Prostate gland (tissue), 2 donors: Measurements from ENCODE around the gene LRBA.
"Not testable (repeated sequence)": the region's sequence is repeated elsewhere in the genome, so short reads cannot be mapped to it uniquely, and the experiment has no call there.

ENCODE experiments used
- POLR2AphosphoS5 ChIP-seq: sonication (generic); formaldehyde crosslinking; IDR thresholded peaks from one replicate; pipeline ENCODE4 v1.6.1; 2017; ENCODE audit warnings: antibody characterized with exemption
- TF ChIP-seq, protein P1 (sequence below), 4 experiments: fragments of 200-600 bp in 2 of 4; fragments of 450-650 bp in 2 of 4; sonication (generic) in 2 of 4; IDR thresholded peaks; 1 replicate in 3 of 4; 2 replicates in 1 of 4; pipeline ENCODE4 v1.5.1; 2016 to 2019; ENCODE audit warnings: antibody characterized with exemption in 4 of 4, mild to moderate bottlenecking in 2 of 4, moderate library complexity in 2 of 4

GRCh38 chr4:150921486-150921885 lies 93.6 kb downstream of the LRBA start:
- not testable (repeated sequence) for TF ChIP-seq POLR2AphosphoS5
- TF ChIP-seq, protein P1, sequence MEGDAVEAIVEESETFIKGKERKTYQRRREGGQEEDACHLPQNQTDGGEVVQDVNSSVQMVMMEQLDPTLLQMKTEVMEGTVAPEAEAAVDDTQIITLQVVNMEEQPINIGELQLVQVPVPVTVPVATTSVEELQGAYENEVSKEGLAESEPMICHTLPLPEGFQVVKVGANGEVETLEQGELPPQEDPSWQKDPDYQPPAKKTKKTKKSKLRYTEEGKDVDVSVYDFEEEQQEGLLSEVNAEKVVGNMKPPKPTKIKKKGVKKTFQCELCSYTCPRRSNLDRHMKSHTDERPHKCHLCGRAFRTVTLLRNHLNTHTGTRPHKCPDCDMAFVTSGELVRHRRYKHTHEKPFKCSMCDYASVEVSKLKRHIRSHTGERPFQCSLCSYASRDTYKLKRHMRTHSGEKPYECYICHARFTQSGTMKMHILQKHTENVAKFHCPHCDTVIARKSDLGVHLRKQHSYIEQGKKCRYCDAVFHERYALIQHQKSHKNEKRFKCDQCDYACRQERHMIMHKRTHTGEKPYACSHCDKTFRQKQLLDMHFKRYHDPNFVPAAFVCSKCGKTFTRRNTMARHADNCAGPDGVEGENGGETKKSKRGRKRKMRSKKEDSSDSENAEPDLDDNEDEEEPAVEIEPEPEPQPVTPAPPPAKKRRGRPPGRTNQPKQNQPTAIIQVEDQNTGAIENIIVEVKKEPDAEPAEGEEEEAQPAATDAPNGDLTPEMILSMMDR (IDR thresholded peaks at IDR 0.05): not testable (repeated sequence)
